Natural killer cell (primary cell): Measurements from ENCODE around the gene ABL1. TPM values are rescaled to one million over a fixed set of nuclear protein-coding genes. Genes with fewer than 3 reads are reported as not detected.

Experiments used
- ATAC-seq, 3 donors: fragments of 150-1000 bp in 2 of 3; fragments of 200-7000 bp in 1 of 3; cut with Tn5 transposase; 1 replicate in 1 of 3; 2 replicates in 2 of 3; pipeline ENCODE4 v1.10.0; 2021; ENCODE audit warnings: mild to moderate bottlenecking in 2 of 3, moderate library complexity in 2 of 3
- DNase-seq, 2 donors: peaks; one replicate each; pipeline versions ENCODE4 v3.0.0 to v3.0.0-alpha.2; 2013 to 2021; ENCODE audit warnings: mixed read lengths in 1 of 2
- H3K27ac ChIP-seq: one replicate; pipeline ENCODE4 v1.5.1; 2013; ENCODE audit warnings: mild to moderate bottlenecking, low read length
- H3K27me3 ChIP-seq: one replicate; pipeline ENCODE4 v1.6.1; 2013; ENCODE audit warnings: low read length; ENCODE audit not compliant: control insufficient read depth, insufficient read depth
- H3K36me3 ChIP-seq: one replicate; pipeline ENCODE4 v1.6.1; 2013; ENCODE audit warnings: low read length; ENCODE audit not compliant: control insufficient read depth, insufficient read depth
- H3K4me1 ChIP-seq: one replicate; pipeline ENCODE4 v1.6.1; 2013; ENCODE audit warnings: low read length; ENCODE audit not compliant: control insufficient read depth, insufficient read depth
- H3K4me3 ChIP-seq: one replicate; pipeline ENCODE4 v1.5.1; 2013; ENCODE audit warnings: low read length
- H3K9me3 ChIP-seq: one replicate; pipeline ENCODE4 v1.6.1; 2013; ENCODE audit warnings: low read length; ENCODE audit not compliant: control insufficient read depth, insufficient read depth
- H3K27ac Mint-ChIP-seq, 2 donors: one replicate each; pipeline ENCODE4 v1.8.0; 2022; ENCODE audit warnings: mild to moderate bottlenecking in 2 of 2, mixed read lengths in 2 of 2, moderate library complexity in 1 of 2
- H3K27me3 Mint-ChIP-seq, 2 donors: one replicate each; pipeline ENCODE4 v1.8.0; 2022; ENCODE audit warnings: low read depth in 2 of 2, mixed read lengths in 2 of 2
- H3K36me3 Mint-ChIP-seq: one replicate; pipeline ENCODE4 v1.8.0; 2022; ENCODE audit warnings: mixed read lengths
- H3K4me1 Mint-ChIP-seq, 2 donors: one replicate each; pipeline ENCODE4 v1.8.0; 2022; ENCODE audit warnings: mixed read lengths in 2 of 2
- H3K4me3 Mint-ChIP-seq: one replicate; pipeline ENCODE4 v1.8.0; 2022; ENCODE audit warnings: mild to moderate bottlenecking, moderate library complexity, mixed read lengths
- H3K9me3 Mint-ChIP-seq, 2 donors: one replicate each; pipeline ENCODE4 v1.8.0; 2022; ENCODE audit warnings: mixed read lengths in 2 of 2
- WGBS: methylation state at CpG from one replicate; pipeline ENCODE4 v1.1.7; 2013; ENCODE audit warnings: missing lambda C conversion rate; ENCODE audit not compliant: insufficient coverage; 5-methylcytosine and 5-hydroxymethylcytosine counted together
- intact Hi-C: fragments of 100-400 bp; cut with micrococcal nuclease; formaldehyde crosslinking; loops from one replicate; pipeline ENCODE4 v1.14.2; 2022
- total RNA-seq, 4 donors: library from RNA; stranded (reverse); fragments of 120-200 nt in 1 of 4; gene quantifications; one replicate each; pipeline versions ENCODE4 v1.2.3 to v1.2.4, GENCODE V29; 2013 to 2022
- TF ChIP-seq, protein P1 (sequence below): fragments of 200-600 bp; IDR thresholded peaks from one replicate; pipeline ENCODE4 v1.8.0; 2022; ENCODE audit warnings: antibody characterized with exemption

The ABL1 gene
- total RNA-seq, 3 donors from 2014 or later (not counting 1 experiment from before 2014, with no cell fraction given) = 49.7 to 65.6 (median 53.8) TPM

DNA sequence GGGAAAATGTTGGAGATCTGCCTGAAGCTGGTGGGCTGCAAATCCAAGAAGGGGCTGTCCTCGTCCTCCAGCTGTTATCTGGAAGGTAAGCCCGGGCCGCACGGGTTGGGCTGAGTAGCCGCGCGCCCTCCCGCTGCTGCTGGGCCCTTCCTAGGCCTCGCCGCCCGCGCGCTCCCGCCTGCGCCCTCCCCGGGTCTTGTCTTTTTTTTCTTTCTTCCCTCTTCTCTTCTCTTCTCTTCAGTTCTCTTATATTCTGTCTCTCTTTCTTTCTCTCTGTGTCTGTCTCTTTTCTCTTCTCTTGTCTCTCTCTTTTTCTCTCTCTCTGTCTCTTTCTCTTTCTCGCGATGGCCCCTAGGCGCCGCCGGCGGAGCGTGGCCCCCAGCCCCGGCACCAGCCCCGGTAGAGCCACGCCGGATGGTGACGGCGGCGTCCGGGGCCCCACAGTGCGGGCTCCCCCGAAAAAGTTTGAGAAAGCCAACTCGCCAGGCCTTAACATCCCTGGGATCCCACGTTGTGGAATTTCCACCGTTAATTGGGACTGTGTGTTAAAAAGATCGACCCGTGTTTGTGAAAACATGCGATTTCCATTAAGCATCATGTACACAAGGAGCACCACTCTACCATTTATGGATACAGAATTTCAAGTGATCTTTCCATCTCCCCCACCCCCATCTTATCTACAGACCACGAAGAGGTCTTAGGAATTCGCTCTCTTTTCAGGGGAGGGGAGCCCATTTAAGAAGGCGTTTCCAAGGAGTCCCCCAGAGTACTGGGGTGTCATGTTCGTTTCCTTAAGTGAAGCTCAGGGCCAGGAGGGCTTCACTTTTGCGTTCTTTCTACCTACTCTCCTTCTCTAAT is 616 bp downstream of the ABL1 start:
- peak overlapping the region; percentile 84 to 92 for H3K27ac Mint-ChIP-seq

DNA sequence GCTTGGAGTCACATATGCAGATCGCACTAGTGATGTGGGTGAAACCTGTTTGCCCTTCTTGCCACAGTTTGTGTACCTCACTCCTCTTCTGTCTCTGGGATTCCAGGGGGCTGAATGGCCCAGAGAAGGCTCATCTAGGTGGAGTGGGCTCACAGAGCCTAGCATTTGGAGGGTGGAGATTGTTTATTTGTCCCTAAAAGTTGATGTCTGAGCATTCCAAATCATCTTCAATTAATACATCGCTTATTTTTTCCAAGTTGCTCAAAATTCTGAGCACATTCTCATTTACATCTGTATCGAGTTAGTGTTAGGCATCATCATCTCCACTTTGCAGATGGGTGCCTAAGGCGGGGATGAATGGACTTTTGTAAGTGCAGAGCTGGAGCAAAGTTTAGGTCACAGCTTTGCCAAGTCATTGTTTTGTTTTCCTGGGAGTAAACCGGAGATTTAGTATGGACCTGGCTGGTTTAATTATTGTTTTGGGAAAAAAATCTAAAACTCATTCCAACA is 2.0 kb downstream of the ABL1 start:
- TF ChIP-seq, protein P1, sequence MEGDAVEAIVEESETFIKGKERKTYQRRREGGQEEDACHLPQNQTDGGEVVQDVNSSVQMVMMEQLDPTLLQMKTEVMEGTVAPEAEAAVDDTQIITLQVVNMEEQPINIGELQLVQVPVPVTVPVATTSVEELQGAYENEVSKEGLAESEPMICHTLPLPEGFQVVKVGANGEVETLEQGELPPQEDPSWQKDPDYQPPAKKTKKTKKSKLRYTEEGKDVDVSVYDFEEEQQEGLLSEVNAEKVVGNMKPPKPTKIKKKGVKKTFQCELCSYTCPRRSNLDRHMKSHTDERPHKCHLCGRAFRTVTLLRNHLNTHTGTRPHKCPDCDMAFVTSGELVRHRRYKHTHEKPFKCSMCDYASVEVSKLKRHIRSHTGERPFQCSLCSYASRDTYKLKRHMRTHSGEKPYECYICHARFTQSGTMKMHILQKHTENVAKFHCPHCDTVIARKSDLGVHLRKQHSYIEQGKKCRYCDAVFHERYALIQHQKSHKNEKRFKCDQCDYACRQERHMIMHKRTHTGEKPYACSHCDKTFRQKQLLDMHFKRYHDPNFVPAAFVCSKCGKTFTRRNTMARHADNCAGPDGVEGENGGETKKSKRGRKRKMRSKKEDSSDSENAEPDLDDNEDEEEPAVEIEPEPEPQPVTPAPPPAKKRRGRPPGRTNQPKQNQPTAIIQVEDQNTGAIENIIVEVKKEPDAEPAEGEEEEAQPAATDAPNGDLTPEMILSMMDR = no peak
- ATAC-seq (no peak), DNase-seq (no peak)
- peak overlapping the region; percentile 72 for H3K4me3 Mint-ChIP-seq
- intact Hi-C loops = no loop called here
- Histone ChIP-seq H3K27ac (no peak overlapping the region), H3K27me3 (no peaks in the 10 kb centered on the region), H3K36me3 (no peaks in the 10 kb centered on the region), H3K9me3 (no peaks in the 10 kb centered on the region), H3K4me3 (no peak overlapping the region), H3K4me1 (peaks cover 20% of the 10 kb centered on the region)
- H3K4me1 Mint-ChIP-seq = peaks cover 49 to 51% of the 10 kb centered on the region in 2 donors
- 95% methylated on average over 4 of the region's 5 CpGs for WGBS
- no peaks in the 10 kb centered on the region for H3K27me3 Mint-ChIP-seq
- no peaks in the 10 kb centered on the region for H3K9me3 Mint-ChIP-seq
- H3K27ac Mint-ChIP-seq = peak overlapping the region in 1 of 2 donors; percentile 21
- no peaks in the 10 kb centered on the region for H3K36me3 Mint-ChIP-seq

More for the DNA sequence above, 616 bp downstream of the ABL1 start:
- peak in 1 of 3 donors; percentile 23 for ATAC-seq
- Histone ChIP-seq H3K4me1 (peaks cover 20% of the 10 kb centered on the region), H3K27me3 (no peaks in the 10 kb centered on the region), H3K27ac (peak overlapping the region; percentile 35), H3K36me3 (no peaks in the 10 kb centered on the region), H3K4me3 (peak overlapping the region; percentile 35), H3K9me3 (no peaks in the 10 kb centered on the region)
- Mint-ChIP-seq H3K36me3 (no peaks in the 10 kb centered on the region), H3K4me1 (peaks cover 45 to 54% of the 10 kb centered on the region in 2 donors), H3K4me3 (peak overlapping the region; percentile 95), H3K27me3 (no peaks in the 10 kb centered on the region), H3K9me3 (no peaks in the 10 kb centered on the region)
- TF ChIP-seq, protein P1 = no peak
- 3% methylated on average over 42 of the region's 44 CpGs for WGBS
- peak; percentile 28 to 47 for DNase-seq
- intact Hi-C loops = no loop called here

DNA sequence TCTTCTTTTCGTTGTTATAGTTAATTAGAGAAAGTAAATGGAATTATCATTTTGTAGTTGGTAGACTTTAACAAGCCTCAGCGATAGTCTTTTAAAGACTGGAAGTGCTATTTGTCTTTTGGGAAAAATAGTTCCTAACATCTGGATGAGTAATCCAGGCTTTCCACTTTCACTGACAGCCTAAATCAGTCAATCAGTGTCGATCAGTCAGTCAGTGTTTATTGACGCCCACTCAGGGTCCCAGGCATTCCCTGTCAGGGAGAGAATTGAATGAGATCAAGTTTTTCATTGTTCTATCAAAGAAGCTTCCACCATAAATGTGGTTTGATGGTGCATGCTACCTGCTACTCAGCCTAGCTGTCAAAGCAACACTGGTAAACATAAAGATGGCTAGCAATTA is 2.6 kb downstream of the ABL1 start:
- no peaks in the 10 kb centered on the region for H3K9me3 Mint-ChIP-seq
- intact Hi-C loops = no loop called here
- Histone ChIP-seq H3K27ac (no peak overlapping the region), H3K4me3 (no peak overlapping the region), H3K4me1 (peaks cover 20% of the 10 kb centered on the region), H3K36me3 (no peaks in the 10 kb centered on the region), H3K9me3 (no peaks in the 10 kb centered on the region), H3K27me3 (no peaks in the 10 kb centered on the region)
- no peaks in the 10 kb centered on the region for H3K36me3 Mint-ChIP-seq
- 95% methylated on average over 4 of the region's 4 CpGs for WGBS
- TF ChIP-seq, protein P1 = no peak
- H3K4me3 Mint-ChIP-seq = no peak overlapping the region
- H3K4me1 Mint-ChIP-seq = peaks cover 53 to 55% of the 10 kb centered on the region in 2 donors
- ATAC-seq (no peak), DNase-seq (no peak)
- no peaks in the 10 kb centered on the region for H3K27me3 Mint-ChIP-seq
- no peak overlapping the region for H3K27ac Mint-ChIP-seq
